UCSD-AML1 (cell line): ENCODE results near the gene KPRP.

Experiments
- DNase-seq: peaks from one replicate; lab custom pipeline; 2025; ENCODE audit not compliant: unreplicated experiment; lab: John Stamatoyannopoulos, UW

The KPRP gene

GRCh38 chr1:152757747-152758146, at the start of gene KPRP:
TSS of gene KPRP (plus strand) at chr1:152758025. CDS start at chr1:152759589, 1,564 bp downstream.
- no peak for DNase-seq

- DNase-seq = no peak
Measured at GRCh38 chr1:152718238-152718637, 39.6 kb upstream of the KPRP start.

- no peak for DNase-seq
Measured at GRCh38 chr1:152725261-152725660, 32.6 kb upstream of the KPRP start.

- DNase-seq = no peak
Measured at GRCh38 chr1:152728986-152729385, 28.8 kb upstream of the KPRP start.

- DNase-seq = no peak
Measured at GRCh38 chr1:152735648-152736047, 22.2 kb upstream of the KPRP start.

GRCh38 chr1:152737997-152738396, 19.8 kb upstream of the KPRP start:
- DNase-seq = no peak

GRCh38 chr1:152739841-152740240, 18.0 kb upstream of the KPRP start:
- no peak for DNase-seq

- no peak for DNase-seq
Measured at GRCh38 chr1:152741656-152742055, 16.2 kb upstream of the KPRP start.

GRCh38 chr1:152743371-152744145, 14.3 kb upstream of the KPRP start:
- no peak for DNase-seq

- no peak for DNase-seq
Measured at GRCh38 chr1:152745289-152745704, 12.5 kb upstream of the KPRP start.

- no peak for DNase-seq
Measured at GRCh38 chr1:152745765-152746444, 11.9 kb upstream of the KPRP start.

GRCh38 chr1:152747831-152748230, 10.0 kb upstream of the KPRP start:
- no peak for DNase-seq

GRCh38 chr1:152752225-152752624, 5.6 kb upstream of the KPRP start:
- DNase-seq = no peak

- DNase-seq = no peak
Measured at GRCh38 chr1:152753586-152753985, 4.2 kb upstream of the KPRP start.

GRCh38 chr1:152756872-152757271, 953 bp upstream of the KPRP start:
- DNase-seq = no peak

- DNase-seq = no peak
Measured at GRCh38 chr1:152758636-152759035, 811 bp downstream of the KPRP start.

GRCh38 chr1:152759453-152760173, 1.8 kb downstream of the KPRP start:
- no peak for DNase-seq

GRCh38 chr1:152760551-152761190, 2.8 kb downstream of the KPRP start:
- DNase-seq = no peak

- DNase-seq = no peak
Measured at GRCh38 chr1:152761609-152762213, 3.9 kb downstream of the KPRP start.

GRCh38 chr1:152768847-152769533, 11.2 kb downstream of the KPRP start:
- DNase-seq = no peak
